B cell (primary cell): Measurements from ENCODE around the gene NCOA5. TPM values are rescaled to one million over a fixed set of nuclear protein-coding genes. Genes with fewer than 3 reads are reported as not detected.

Experiments used
- ATAC-seq: fragments of 200-7000 bp; cut with Tn5 transposase; one replicate; pipeline ENCODE4 v1.10.0; 2021; ENCODE audit warnings: low read depth, mild to moderate bottlenecking, moderate number of reproducible peaks, moderate library complexity
- CTCF ChIA-PET: fragments of 350-600 bp; sonication (Branson Sonifier 250); formaldehyde crosslinking; loops from one replicate; lab custom pipeline; 2021; ENCODE audit warnings: antibody characterized with exemption, inconsistent platforms; lab: Charles Lee
- POLR2A ChIA-PET: fragments of 350-600 bp; sonication (Branson Sonifier 250); formaldehyde crosslinking; loops from one replicate; lab custom pipeline; 2021; ENCODE audit warnings: antibody characterized with exemption; lab: Charles Lee
- DNase-seq: peaks from one replicate; pipeline ENCODE4 v3.0.0; 2013
- H2AFZ ChIP-seq: 2 replicates; pipeline ENCODE4 v1.6.1; 2012; ENCODE audit warnings: mild to moderate bottlenecking, low read depth, low read length; ENCODE audit not compliant: insufficient read depth, poor library complexity, severe bottlenecking
- H3K27ac ChIP-seq, 2 donors: 1 replicate in 1 of 2; 2 replicates in 1 of 2; pipeline ENCODE4 v1.5.1; 2012 to 2013; ENCODE audit warnings: low read length in 2 of 2, mild to moderate bottlenecking in 2 of 2, moderate library complexity in 1 of 2
- H3K27me3 ChIP-seq, 4 experiments: fragments of 200-600 bp in 1 of 4; sonication (generic) in 1 of 4; replicated peaks in 1 of 4; 1 replicate in 2 of 4; 2 replicates in 2 of 4; pipeline versions ENCODE4 v1.6.1 to v1.7.0; 2013 to 2016; ENCODE audit warnings: low read length in 3 of 4, mild to moderate bottlenecking in 2 of 4, mixed read lengths in 1 of 4, moderate library complexity in 1 of 4; ENCODE audit not compliant: insufficient read depth in 4 of 4, control insufficient read depth in 3 of 4; ENCODE audit errors: control extremely low read depth in 1 of 4
- H3K36me3 ChIP-seq, 2 experiments: replicated peaks in 1 of 2; 1 replicate in 1 of 2; 2 replicates in 1 of 2; pipeline versions ENCODE4 v1.6.1 to v1.7.1; 2013; ENCODE audit warnings: low read length in 1 of 2; ENCODE audit not compliant: insufficient read depth in 2 of 2, control insufficient read depth in 1 of 2; ENCODE audit errors: control extremely low read depth in 1 of 2, extremely low read depth in 1 of 2
- H3K4me1 ChIP-seq, 2 donors: fragments of 200-600 bp in 1 of 2; sonication (generic) in 1 of 2; 1 replicate in 1 of 2; 2 replicates in 1 of 2; pipeline versions ENCODE4 v1.5.1 to v1.6.1; 2013 to 2017; ENCODE audit warnings: low read length in 2 of 2; ENCODE audit not compliant: control insufficient read depth in 2 of 2, insufficient read depth in 2 of 2
- H3K4me2 ChIP-seq: replicated peaks from 2 replicates; pipeline ENCODE3; 2012; ENCODE audit warnings: mild to moderate bottlenecking, low read depth, low read length; ENCODE audit not compliant: poor library complexity, severe bottlenecking
- H3K4me3 ChIP-seq, 5 experiments: fragments of 200-600 bp in 1 of 5; sonication (generic) in 1 of 5; 1 replicate in 3 of 5; 2 replicates in 2 of 5; pipeline versions ENCODE4 v1.5.1 to v1.7.0; 2011 to 2016; ENCODE audit warnings: low read length in 4 of 5, mild to moderate bottlenecking in 4 of 5, low read depth in 2 of 5, control low read depth in 1 of 5, moderate library complexity in 1 of 5; ENCODE audit not compliant: insufficient read depth in 1 of 5; ENCODE audit errors: control extremely low read depth in 1 of 5, extremely low read depth in 1 of 5
- H3K79me2 ChIP-seq: fragments of 200-600 bp; sonication (generic); one replicate; pipeline ENCODE4 v1.6.0; 2016; ENCODE audit warnings: low read length; ENCODE audit not compliant: control insufficient read depth, insufficient read depth
- H3K9ac ChIP-seq: fragments of 200-600 bp; sonication (generic); 2 replicates; pipeline ENCODE4 v1.6.1; 2017; ENCODE audit warnings: mild to moderate bottlenecking, low read length, moderate library complexity
- H3K9me3 ChIP-seq, 3 donors: one replicate each; pipeline versions ENCODE4 v1.6.1 to v1.7.1; 2013; ENCODE audit warnings: low read length in 2 of 3; ENCODE audit not compliant: control insufficient read depth in 2 of 3, insufficient read depth in 1 of 3; ENCODE audit errors: control extremely low read depth in 1 of 3
- H4K20me1 ChIP-seq: 2 replicates; pipeline ENCODE4 v1.6.0; 2012; ENCODE audit warnings: mild to moderate bottlenecking, low read length; ENCODE audit not compliant: insufficient read depth, control insufficient read depth, poor library complexity, severe bottlenecking
- H3K27ac Mint-ChIP-seq: one replicate; pipeline ENCODE4 v1.8.0; 2021; ENCODE audit warnings: mixed read lengths
- H3K27me3 Mint-ChIP-seq: one replicate; pipeline ENCODE4 v1.8.0; 2021; ENCODE audit warnings: mixed read lengths
- H3K4me1 Mint-ChIP-seq: one replicate; pipeline ENCODE4 v1.8.0; 2021; ENCODE audit warnings: mixed read lengths
- H3K4me3 Mint-ChIP-seq: one replicate; pipeline ENCODE4 v1.8.0; 2021; ENCODE audit warnings: mixed read lengths
- H3K9me3 Mint-ChIP-seq: one replicate; pipeline ENCODE4 v1.8.0; 2022; ENCODE audit warnings: mixed read lengths; ENCODE audit not compliant: insufficient read depth
- EZH2 ChIP-seq: IDR thresholded peaks from 2 replicates; pipeline ENCODE4 v1.6.1; 2012; ENCODE audit warnings: borderline replicate concordance, low read depth, mild to moderate bottlenecking, moderate library complexity, low read length; ENCODE audit not compliant: insufficient read depth, poor library complexity, severe bottlenecking
- WGBS: methylation state at CpG from one replicate; pipeline ENCODE4 v1.1.5; 2013; ENCODE audit warnings: missing lambda C conversion rate; ENCODE audit not compliant: insufficient coverage; 5-methylcytosine and 5-hydroxymethylcytosine counted together
- intact Hi-C: fragments of 100-400 bp; cut with micrococcal nuclease; formaldehyde crosslinking; loops from one replicate; pipeline ENCODE4 v1.10.0; 2022
- polyA plus RNA-seq: library from polyadenylated mRNA; depleted of rRNA; stranded (reverse); fragments of >200 nt; gene quantifications from 2 replicates; pipeline ENCODE4 v1.2.3, GENCODE V29; 2012
- total RNA-seq, 2 donors: library from RNA; stranded (reverse); fragments of 120-200 nt in 1 of 2; gene quantifications; 1 replicate in 1 of 2; 2 replicates in 1 of 2; pipeline versions ENCODE4 v1.2.3 to v1.2.4, GENCODE V29; 2013 to 2022
- TF ChIP-seq, protein P1 (sequence below): fragments of 200-600 bp; IDR thresholded peaks from one replicate; pipeline ENCODE4 v1.8.0; 2022; ENCODE audit warnings: antibody characterized with exemption, mild to moderate bottlenecking

The NCOA5 gene
- total and polyA plus RNA-seq, 2 donors (not counting 1 experiment from before 2014, with no cell fraction given), result 26.0 to 41.6 TPM

DNA sequence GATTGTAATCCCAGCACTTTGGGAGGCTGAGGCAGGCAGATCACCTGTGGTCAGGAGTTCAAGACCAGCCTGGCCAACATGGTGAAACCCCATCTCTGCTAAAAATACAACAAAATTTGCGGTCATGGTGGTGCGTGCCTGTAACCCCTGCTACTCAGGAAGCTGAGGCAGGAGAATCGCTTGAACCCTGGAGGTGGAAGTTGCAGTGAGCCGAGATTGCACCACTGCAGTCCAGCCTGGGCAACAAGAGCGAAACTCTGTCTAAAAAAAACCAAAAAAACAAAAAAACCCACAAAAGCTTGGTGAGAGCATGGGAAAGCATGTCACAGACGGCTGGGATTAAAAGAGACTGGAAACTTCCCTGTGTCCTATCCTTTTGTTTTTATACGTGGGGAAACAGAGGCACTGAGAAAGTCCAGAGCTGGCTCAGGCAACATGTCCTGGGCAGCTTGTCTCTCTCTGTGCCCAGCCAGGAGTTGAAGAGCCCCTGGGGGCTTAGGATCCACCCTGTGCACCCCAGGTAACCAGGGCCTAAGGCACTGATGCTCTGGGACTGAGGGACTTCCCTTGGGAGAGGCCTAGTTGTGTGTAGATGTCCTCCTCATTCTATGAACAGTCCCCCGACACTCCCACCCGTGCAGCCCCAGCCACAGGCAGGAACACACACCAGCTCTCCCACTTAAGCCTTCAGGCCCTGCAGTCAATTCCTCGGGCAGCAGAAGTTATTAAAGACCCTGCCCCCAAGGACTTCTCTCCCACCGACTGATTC lies 44.3 kb upstream of the NCOA5 start:
- H3K9ac ChIP-seq, result no peak overlapping the region
- Mint-ChIP-seq H3K4me1 (peaks cover 47% of the 10 kb centered on the region), H3K27me3 (peaks cover 25% of the 10 kb centered on the region), H3K9me3 (no peaks in the 10 kb centered on the region), H3K4me3 (no peak overlapping the region), H3K27ac (no peak overlapping the region)
- H3K4me3 ChIP-seq, result no peak overlapping the region
- CTCF ChIA-PET, result interaction anchor here (0.6 to 7.8 kb wide), 7 partner anchors 9 to 547 kb away, joined by 3 to 87 read pairs (median 4); partner anchors contain the start of gene CD40
- H2AFZ ChIP-seq, result no peak overlapping the region
- H3K9me3 ChIP-seq, result no peaks in the 10 kb centered on the region
- peaks cover 26% of the 10 kb centered on the region for H4K20me1 ChIP-seq
- peaks cover 0 to 3% of the 10 kb centered on the region in 2 experiments for H3K36me3 ChIP-seq
- H3K27me3 ChIP-seq, result peaks cover 0 to 10% (median 2%) of the 10 kb centered on the region in 4 experiments
- TF ChIP-seq EZH2, result no peak
- TF ChIP-seq, protein P1, sequence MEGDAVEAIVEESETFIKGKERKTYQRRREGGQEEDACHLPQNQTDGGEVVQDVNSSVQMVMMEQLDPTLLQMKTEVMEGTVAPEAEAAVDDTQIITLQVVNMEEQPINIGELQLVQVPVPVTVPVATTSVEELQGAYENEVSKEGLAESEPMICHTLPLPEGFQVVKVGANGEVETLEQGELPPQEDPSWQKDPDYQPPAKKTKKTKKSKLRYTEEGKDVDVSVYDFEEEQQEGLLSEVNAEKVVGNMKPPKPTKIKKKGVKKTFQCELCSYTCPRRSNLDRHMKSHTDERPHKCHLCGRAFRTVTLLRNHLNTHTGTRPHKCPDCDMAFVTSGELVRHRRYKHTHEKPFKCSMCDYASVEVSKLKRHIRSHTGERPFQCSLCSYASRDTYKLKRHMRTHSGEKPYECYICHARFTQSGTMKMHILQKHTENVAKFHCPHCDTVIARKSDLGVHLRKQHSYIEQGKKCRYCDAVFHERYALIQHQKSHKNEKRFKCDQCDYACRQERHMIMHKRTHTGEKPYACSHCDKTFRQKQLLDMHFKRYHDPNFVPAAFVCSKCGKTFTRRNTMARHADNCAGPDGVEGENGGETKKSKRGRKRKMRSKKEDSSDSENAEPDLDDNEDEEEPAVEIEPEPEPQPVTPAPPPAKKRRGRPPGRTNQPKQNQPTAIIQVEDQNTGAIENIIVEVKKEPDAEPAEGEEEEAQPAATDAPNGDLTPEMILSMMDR, result no peak
- DNase-seq, result no peak
- no peak overlapping the region for H3K27ac ChIP-seq
- 89% methylated on average over 7 of the region's 11 CpGs for WGBS
- ATAC-seq, result no peak
- intact Hi-C loops, result loop anchor here (2.0 to 5.0 kb wide), 3 partner anchors 35 to 213 kb away; no protein-coding TSS in a partner anchor
- H3K4me2 ChIP-seq, result no peak overlapping the region
- H3K79me2 ChIP-seq, result no peaks in the 10 kb centered on the region
- POLR2A ChIA-PET, result no interaction called here
- peaks cover 20 to 42% of the 10 kb centered on the region in 2 donors for H3K4me1 ChIP-seq

DNA sequence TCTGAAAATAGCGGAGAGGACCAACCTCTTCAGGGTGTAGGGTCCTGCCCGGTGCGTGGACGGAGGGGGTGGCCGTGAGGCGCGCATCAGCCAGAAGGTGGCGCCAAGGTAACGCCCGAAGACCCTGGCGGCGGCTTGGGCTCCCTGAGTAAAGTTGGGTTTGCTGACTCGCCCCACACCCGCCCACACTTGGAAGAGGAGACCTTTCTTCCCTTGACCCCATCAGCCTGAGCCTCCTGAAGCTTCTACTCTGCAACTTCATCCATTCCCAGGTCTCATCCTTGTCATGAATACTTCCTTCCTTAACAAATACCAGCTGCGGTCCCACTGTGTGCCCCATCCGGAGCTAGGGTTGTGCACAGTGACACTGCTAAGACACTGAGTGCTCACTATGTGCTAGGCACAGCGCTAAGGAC lies 43.0 kb upstream of the NCOA5 start:
- POLR2A ChIA-PET, result interaction anchor here (2.6 to 2.7 kb wide), 2 partner anchors 13 to 33 kb away, joined by 6 to 11 read pairs; no protein-coding TSS in a partner anchor
- H3K79me2 ChIP-seq, result no peaks in the 10 kb centered on the region
- intact Hi-C loops, result loop anchor here (1.0 to 5.0 kb wide), 6 partner anchors 13 to 279 kb away; no protein-coding TSS in a partner anchor
- no peak for TF ChIP-seq EZH2
- TF ChIP-seq, protein P1, result peak; percentile 87
- Mint-ChIP-seq H3K27me3 (peaks cover 15% of the 10 kb centered on the region), H3K9me3 (no peaks in the 10 kb centered on the region), H3K4me3 (peak overlapping the region; percentile 4), H3K27ac (peak overlapping the region; percentile 33), H3K4me1 (peaks cover 48% of the 10 kb centered on the region)
- DNase-seq, result peak; percentile 78
- H3K4me3 ChIP-seq, result no peak overlapping the region
- H3K9ac ChIP-seq, result no peak overlapping the region
- no peak overlapping the region for H3K27ac ChIP-seq
- peaks cover 0 to 14% of the 10 kb centered on the region in 2 experiments for H3K36me3 ChIP-seq
- peaks cover 40% of the 10 kb centered on the region for H4K20me1 ChIP-seq
- H3K27me3 ChIP-seq, result peaks cover 0 to 10% (median 0%) of the 10 kb centered on the region in 4 experiments
- 15% methylated on average over 16 of the region's 17 CpGs for WGBS
- no peaks in the 10 kb centered on the region for H3K9me3 ChIP-seq
- H3K4me1 ChIP-seq, result peaks cover 20 to 42% of the 10 kb centered on the region in 2 donors
- ATAC-seq, result peak; percentile 83
- CTCF ChIA-PET, result interaction anchor here (0.7 to 7.8 kb wide), 23 partner anchors 8 to 305 kb away, joined by 3 to 87 read pairs (median 4); partner anchors contain the start of genes CD40 and ELMO2
- H3K4me2 ChIP-seq, result peak overlapping the region; percentile 44
- H2AFZ ChIP-seq, result no peak overlapping the region
